Activated CD4-positive, alpha-beta memory T cell treated with anti-CD3 and anti-CD28 coated beads for 36 hours (primary cell): Measurements from ENCODE around the gene SHANK3. TPM values are rescaled to one million over a fixed set of nuclear protein-coding genes. Genes with fewer than 3 reads are reported as not detected.
A peak's percentile ranks its signal among the peaks of the same experiment; 100 is the strongest.

Source experiments
- CTCF ChIA-PET: fragments of 350-600 bp; sonication (Branson Sonifier 250); formaldehyde crosslinking; loops from one replicate; lab custom pipeline; 2021; ENCODE audit warnings: antibody characterized with exemption, inconsistent platforms; lab: Charles Lee
- POLR2A ChIA-PET: fragments of 350-600 bp; sonication (Branson Sonifier 250); formaldehyde crosslinking; loops from one replicate; lab custom pipeline; 2021; ENCODE audit warnings: antibody characterized with exemption; lab: Charles Lee
- DNase-seq: peaks from one replicate; pipeline ENCODE4 v3.0.0-alpha.2; 2020
- H3K27ac Mint-ChIP-seq: one replicate; pipeline ENCODE4 v1.8.0; 2021; ENCODE audit warnings: mixed read lengths
- H3K27me3 Mint-ChIP-seq: one replicate; pipeline ENCODE4 v1.8.0; 2021; ENCODE audit warnings: mixed read lengths
- H3K36me3 Mint-ChIP-seq: one replicate; pipeline ENCODE4 v1.8.0; 2021; ENCODE audit warnings: mixed read lengths
- H3K4me1 Mint-ChIP-seq: one replicate; pipeline ENCODE4 v1.8.0; 2021; ENCODE audit warnings: low read depth, mixed read lengths
- H3K4me3 Mint-ChIP-seq: one replicate; pipeline ENCODE4 v1.8.0; 2021; ENCODE audit warnings: mild to moderate bottlenecking, mixed read lengths
- H3K9me3 Mint-ChIP-seq: one replicate; pipeline ENCODE4 v1.8.0; 2021; ENCODE audit warnings: mixed read lengths
- intact Hi-C: fragments of 100-400 bp; cut with micrococcal nuclease; formaldehyde crosslinking; loops from one replicate; pipeline ENCODE4 v1.15.1; 2023
- total RNA-seq, 2 experiments: library from RNA; stranded (reverse); gene quantifications; one replicate each; pipeline ENCODE4 v1.2.3, GENCODE V29; 2021

Gene SHANK3
- total RNA-seq, 2 experiments from 2014 or later, result 0.05 to 0.07 TPM

- Mint-ChIP-seq H3K27ac (no peak overlapping the region), H3K9me3 (no peaks in the 10 kb centered on the region), H3K36me3 (no peaks in the 10 kb centered on the region), H3K27me3 (peaks cover 1% of the 10 kb centered on the region), H3K4me1 (peaks cover 12% of the 10 kb centered on the region), H3K4me3 (no peak overlapping the region)
- intact Hi-C loops, result no loop called here
- CTCF ChIA-PET, result no interaction called here
- POLR2A ChIA-PET, result no interaction called here
- no peak for DNase-seq
Measured at GRCh38 chr22:50699001-50699755, 26.6 kb downstream of the SHANK3 start.

DNA sequence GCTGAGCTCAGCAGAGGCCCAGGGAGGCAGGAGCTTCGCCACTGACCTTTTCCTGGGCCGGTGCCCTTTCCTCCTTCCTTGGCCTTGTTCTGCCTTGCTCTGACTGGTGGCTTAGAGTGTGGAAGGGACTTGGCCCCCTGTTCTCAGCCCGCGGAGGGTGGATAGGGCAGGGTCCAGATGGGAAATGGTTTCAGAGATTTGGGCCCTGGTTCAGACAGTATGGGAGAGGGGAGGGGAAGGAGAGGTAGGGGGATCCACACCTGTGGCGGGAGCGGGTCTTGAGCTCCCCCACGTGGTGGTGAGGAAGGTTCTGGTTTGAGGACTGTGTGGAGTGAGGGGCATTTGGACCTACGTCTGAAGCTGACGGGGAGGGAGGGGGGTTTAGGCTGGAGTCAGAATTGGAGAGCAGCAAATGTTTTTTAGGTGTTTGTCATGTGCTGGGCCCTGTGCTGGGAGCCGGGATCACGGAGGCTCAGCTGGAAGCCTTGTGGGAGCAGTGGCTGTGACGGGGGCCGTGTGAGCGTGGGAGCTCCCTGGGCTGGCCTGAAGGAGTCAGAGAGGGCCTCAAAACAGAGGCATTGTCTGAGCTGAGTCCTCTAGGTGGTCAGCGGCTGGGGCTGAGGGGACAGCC, 27.2 kb downstream of the SHANK3 start:
- DNase-seq, result no peak
- Mint-ChIP-seq H3K27me3 (peaks cover 1% of the 10 kb centered on the region), H3K4me1 (peaks cover 12% of the 10 kb centered on the region), H3K9me3 (no peaks in the 10 kb centered on the region), H3K4me3 (no peak overlapping the region), H3K36me3 (no peaks in the 10 kb centered on the region), H3K27ac (no peak overlapping the region)
- ChIA-PET POLR2A (no interaction called here), CTCF (no interaction called here)
- intact Hi-C loops, result no loop called here

GRCh38 chr22:50700387-50701075, 27.9 kb downstream of the SHANK3 start:
- no peak for DNase-seq
- Mint-ChIP-seq H3K9me3 (no peaks in the 10 kb centered on the region), H3K36me3 (no peaks in the 10 kb centered on the region), H3K27me3 (peaks cover 1% of the 10 kb centered on the region), H3K27ac (no peak overlapping the region), H3K4me1 (peaks cover 12% of the 10 kb centered on the region), H3K4me3 (no peak overlapping the region)
- intact Hi-C loops, result no loop called here
- POLR2A ChIA-PET, result no interaction called here
- CTCF ChIA-PET, result interaction anchor here (0.5 kb wide), 1 partner anchor 57 kb away, joined by 3 read pairs; no protein-coding TSS in a partner anchor

- peaks cover 1% of the 10 kb centered on the region for H3K27me3 Mint-ChIP-seq
- H3K4me1 Mint-ChIP-seq, result peaks cover 12% of the 10 kb centered on the region
- H3K27ac Mint-ChIP-seq, result no peak overlapping the region
- CTCF ChIA-PET, result interaction anchor here (0.5 kb wide), 1 partner anchor 56 kb away, joined by 3 read pairs; no protein-coding TSS in a partner anchor
- POLR2A ChIA-PET, result no interaction called here
- H3K4me3 Mint-ChIP-seq, result no peak overlapping the region
- intact Hi-C loops, result no loop called here
- no peak for DNase-seq
- no peaks in the 10 kb centered on the region for H3K36me3 Mint-ChIP-seq
- H3K9me3 Mint-ChIP-seq, result no peaks in the 10 kb centered on the region
Measured at GRCh38 chr22:50701076-50701419, 28.4 kb downstream of the SHANK3 start.

GRCh38 chr22:50701428-50702154, 29.0 kb downstream of the SHANK3 start:
- POLR2A ChIA-PET, result no interaction called here
- DNase-seq, result no peak
- Mint-ChIP-seq H3K9me3 (no peaks in the 10 kb centered on the region), H3K4me3 (no peak overlapping the region), H3K27me3 (peaks cover 1% of the 10 kb centered on the region), H3K27ac (no peak overlapping the region), H3K4me1 (peaks cover 12% of the 10 kb centered on the region), H3K36me3 (no peaks in the 10 kb centered on the region)
- intact Hi-C loops, result no loop called here
- CTCF ChIA-PET, result interaction anchor here (0.5 kb wide), 1 partner anchor 55 kb away, joined by 3 read pairs; no protein-coding TSS in a partner anchor

GRCh38 chr22:50702261-50702671, 29.6 kb downstream of the SHANK3 start:
- ChIA-PET CTCF (interaction anchor here (1.4 kb wide), 1 partner anchor 55 kb away, joined by 3 read pairs; no protein-coding TSS in a partner anchor), POLR2A (no interaction called here)
- Mint-ChIP-seq H3K27me3 (peaks cover 1% of the 10 kb centered on the region), H3K4me1 (peaks cover 12% of the 10 kb centered on the region), H3K27ac (no peak overlapping the region), H3K4me3 (no peak overlapping the region), H3K9me3 (no peaks in the 10 kb centered on the region), H3K36me3 (no peaks in the 10 kb centered on the region)
- peak; percentile 14 for DNase-seq
- intact Hi-C loops, result no loop called here

DNA sequence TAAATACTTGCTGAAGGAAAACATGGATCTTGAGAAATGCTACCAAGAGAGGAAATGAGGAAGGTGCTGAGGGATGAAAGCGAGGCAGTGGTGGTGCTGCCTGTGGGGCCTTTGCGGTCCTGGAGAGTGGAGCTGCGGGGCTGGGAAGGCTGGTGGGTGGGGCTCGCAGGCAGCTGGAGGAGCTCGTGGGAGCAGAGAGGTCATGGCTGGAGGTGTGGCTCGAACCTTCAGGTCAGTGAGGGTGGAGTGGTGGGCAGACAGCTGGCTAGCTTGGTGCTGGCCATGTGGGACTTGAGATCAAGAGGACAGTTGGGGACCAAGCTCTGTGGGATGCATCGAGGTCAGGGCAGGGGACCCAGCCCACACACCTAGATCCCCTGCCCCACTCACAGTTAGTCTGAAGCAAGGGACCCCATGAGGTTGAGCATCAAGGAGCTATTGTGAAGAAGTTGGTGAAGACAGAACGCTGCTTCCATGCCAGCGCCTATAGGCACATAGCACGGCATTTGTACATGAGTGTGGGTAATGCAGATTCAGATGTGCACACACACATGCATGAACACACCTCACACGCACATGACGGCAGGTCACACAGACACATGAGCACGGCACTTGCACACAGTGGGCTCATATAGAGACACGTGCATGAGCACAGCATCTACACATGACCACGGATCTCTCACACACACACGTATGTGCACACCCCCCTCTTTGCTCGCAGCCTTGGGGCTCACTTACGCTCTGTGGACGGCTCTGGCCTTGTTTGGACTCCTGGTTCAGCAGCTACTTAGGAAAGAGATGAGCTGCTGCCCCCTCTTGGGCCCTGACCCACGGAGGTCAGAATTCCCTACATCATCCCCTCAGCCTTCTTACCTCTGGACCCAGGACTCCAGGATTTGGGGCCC, 30.4 kb downstream of the SHANK3 start:
- Mint-ChIP-seq H3K9me3 (no peaks in the 10 kb centered on the region), H3K4me1 (peaks cover 12% of the 10 kb centered on the region), H3K36me3 (no peaks in the 10 kb centered on the region), H3K27ac (no peak overlapping the region), H3K27me3 (peaks cover 1% of the 10 kb centered on the region), H3K4me3 (no peak overlapping the region)
- POLR2A ChIA-PET, result no interaction called here
- CTCF ChIA-PET, result interaction anchor here (1.4 kb wide), 1 partner anchor 54 kb away, joined by 3 read pairs; no protein-coding TSS in a partner anchor
- DNase-seq, result no peak
- intact Hi-C loops, result no loop called here

DNA sequence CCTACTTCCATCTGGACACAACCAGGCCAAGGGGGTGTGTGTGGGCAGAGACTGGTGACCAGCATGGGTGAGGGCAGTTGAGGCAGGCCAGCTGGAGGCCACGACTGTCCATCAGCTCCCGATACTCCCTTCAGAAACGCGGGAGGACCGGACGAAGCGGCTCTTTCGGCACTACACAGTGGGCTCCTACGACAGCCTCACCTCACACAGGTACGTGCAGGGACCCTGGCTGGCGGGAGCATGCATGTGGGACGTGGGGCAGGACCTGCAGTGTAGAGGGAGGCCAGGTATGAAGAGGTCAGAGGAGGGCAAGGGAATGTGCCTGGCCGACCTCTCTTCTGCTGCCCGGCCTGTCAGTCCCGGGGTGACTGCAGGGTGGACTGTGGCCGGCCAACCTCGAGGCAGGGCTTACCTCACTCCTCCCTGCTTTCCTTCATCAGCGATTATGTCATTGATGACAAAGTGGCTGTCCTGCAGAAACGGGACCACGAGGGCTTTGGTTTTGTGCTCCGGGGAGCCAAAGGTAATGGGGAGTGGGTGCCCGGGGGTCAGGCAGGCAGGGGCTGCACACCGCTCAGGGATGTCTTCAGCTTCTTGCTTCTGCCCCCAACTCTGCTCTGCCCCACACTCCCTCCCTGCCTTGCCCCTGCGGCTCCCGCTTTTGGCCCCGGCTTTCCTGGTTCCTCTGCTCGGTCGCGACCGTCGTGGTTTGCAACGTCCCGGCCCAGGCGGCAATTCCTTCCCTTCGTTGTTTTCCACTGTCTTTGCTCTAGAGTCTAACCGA, 31.3 kb downstream of the SHANK3 start:
- Mint-ChIP-seq H3K4me1 (peaks cover 12% of the 10 kb centered on the region), H3K27me3 (peaks cover under 1% of the 10 kb centered on the region), H3K36me3 (no peaks in the 10 kb centered on the region), H3K4me3 (no peak overlapping the region), H3K9me3 (no peaks in the 10 kb centered on the region), H3K27ac (no peak overlapping the region)
- intact Hi-C loops, result no loop called here
- ChIA-PET POLR2A (no interaction called here), CTCF (interaction anchor here (1.4 kb wide), 1 partner anchor 53 kb away, joined by 3 read pairs; no protein-coding TSS in a partner anchor)
- DNase-seq, result no peak

DNA sequence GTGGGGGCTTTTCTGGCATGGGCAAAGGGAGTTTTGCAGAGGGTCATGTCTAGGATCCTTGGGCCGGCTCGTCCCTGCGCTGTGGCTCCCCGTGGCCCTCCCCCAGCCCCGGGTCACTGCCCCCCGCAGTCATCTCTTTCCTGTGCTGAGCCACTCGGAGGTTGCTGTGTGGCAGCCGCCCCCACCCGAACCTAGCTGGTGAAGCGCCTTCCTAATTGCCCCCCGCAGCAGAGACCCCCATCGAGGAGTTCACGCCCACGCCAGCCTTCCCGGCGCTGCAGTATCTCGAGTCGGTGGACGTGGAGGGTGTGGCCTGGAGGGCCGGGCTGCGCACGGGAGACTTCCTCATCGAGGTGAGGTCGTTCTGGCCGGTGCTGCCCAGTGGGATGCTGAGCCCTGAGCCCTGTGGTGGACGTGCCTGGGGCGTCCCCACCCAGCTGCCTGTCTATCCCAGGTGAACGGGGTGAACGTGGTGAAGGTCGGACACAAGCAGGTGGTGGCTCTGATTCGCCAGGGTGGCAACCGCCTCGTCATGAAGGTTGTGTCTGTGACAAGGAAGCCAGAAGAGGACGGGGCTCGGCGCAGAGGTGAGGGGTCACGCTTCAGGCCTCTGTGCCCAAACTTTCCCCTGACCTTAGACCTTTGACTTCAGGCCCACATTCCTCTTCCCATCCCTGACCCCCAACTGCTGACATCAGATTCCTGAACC, 32.0 kb downstream of the SHANK3 start:
- Mint-ChIP-seq H3K27me3 (no peaks in the 10 kb centered on the region), H3K36me3 (no peaks in the 10 kb centered on the region), H3K9me3 (no peaks in the 10 kb centered on the region), H3K27ac (no peak overlapping the region), H3K4me3 (no peak overlapping the region), H3K4me1 (peaks cover 12% of the 10 kb centered on the region)
- intact Hi-C loops, result no loop called here
- ChIA-PET POLR2A (no interaction called here), CTCF (no interaction called here)
- DNase-seq, result no peak

- intact Hi-C loops, result no loop called here
- ChIA-PET CTCF (no interaction called here), POLR2A (no interaction called here)
- Mint-ChIP-seq H3K4me1 (peaks cover 12% of the 10 kb centered on the region), H3K9me3 (no peaks in the 10 kb centered on the region), H3K36me3 (no peaks in the 10 kb centered on the region), H3K4me3 (no peak overlapping the region), H3K27ac (no peak overlapping the region), H3K27me3 (no peaks in the 10 kb centered on the region)
- DNase-seq, result no peak
Measured at GRCh38 chr22:50705219-50705691, 32.6 kb downstream of the SHANK3 start.
